WTC11 (cell line): ENCODE measurements around the gene GLA. TPM values are rescaled to one million over a fixed set of nuclear protein-coding genes. Genes with fewer than 3 reads are reported as not detected.
A peak's percentile ranks its signal among the peaks of the same experiment; 100 is the strongest.

ENCODE experiments used
- ATAC-seq: fragments of 200-7000 bp; cut with Tn5 transposase; 2 replicates; pipeline ENCODE4 v1.10.0; 2021; ENCODE audit warnings: mild to moderate bottlenecking, moderate library complexity
- CTCF ChIA-PET: fragments of 300-600 bp; sonication (Branson Sonifier 250); formaldehyde crosslinking; loops from one replicate; lab custom pipeline; 2021; ENCODE audit warnings: antibody characterized with exemption; lab: Charles Lee
- POLR2A ChIA-PET: fragments of 350-600 bp; sonication (Branson Sonifier 250); formaldehyde crosslinking; loops from one replicate; lab custom pipeline; 2021; ENCODE audit warnings: antibody characterized with exemption; lab: Charles Lee
- DNase-seq: peaks from one replicate; pipeline ENCODE4 v3.0.0; 2021; ENCODE audit warnings: low spot score
- H3K27ac Mint-ChIP-seq: 2 replicates; pipeline ENCODE4 v1.8.0; 2021; ENCODE audit warnings: mixed read lengths
- H3K27me3 Mint-ChIP-seq: 2 replicates; pipeline ENCODE4 v1.8.0; 2021; ENCODE audit warnings: low read depth, mild to moderate bottlenecking, moderate library complexity, mixed read lengths
- H3K36me3 Mint-ChIP-seq: 2 replicates; pipeline ENCODE4 v1.8.0; 2021; ENCODE audit warnings: mixed read lengths
- H3K4me1 Mint-ChIP-seq: 2 replicates; pipeline ENCODE4 v1.8.0; 2022; ENCODE audit warnings: mixed read lengths
- H3K4me3 Mint-ChIP-seq: 2 replicates; pipeline ENCODE4 v1.8.0; 2021; ENCODE audit warnings: mild to moderate bottlenecking, moderate library complexity, mixed read lengths
- H3K9me3 Mint-ChIP-seq: 2 replicates; pipeline ENCODE4 v1.8.0; 2021; ENCODE audit warnings: mixed read lengths
- ETV6 ChIP-seq: sonication (generic); formaldehyde crosslinking; IDR thresholded peaks from 2 replicates; pipeline ENCODE4 v1.8.1; 2022; ENCODE audit warnings: mild to moderate bottlenecking, missing genetic modification reagents
- MXD4 ChIP-seq: fragments of 250-450 bp; sonication (Bioruptor Pico); IDR thresholded peaks from 2 replicates; pipeline ENCODE4 v1.8.0; 2021; ENCODE audit warnings: mild to moderate bottlenecking, moderate library complexity, borderline replicate concordance
- NFYB ChIP-seq: sonication (generic); formaldehyde crosslinking; conservative IDR thresholded peaks from 2 replicates; pipeline ENCODE4 v1.8.0; 2022; ENCODE audit warnings: low read depth, missing genetic modification reagents
- NR1H2 ChIP-seq: sonication (generic); formaldehyde crosslinking; IDR thresholded peaks from 2 replicates; pipeline ENCODE4 v1.9.0; 2021; ENCODE audit warnings: mild to moderate bottlenecking, moderate library complexity, missing genetic modification reagents
- PRRX2 ChIP-seq: fragments of 250-450 bp; sonication (Bioruptor Pico); IDR thresholded peaks from 2 replicates; pipeline ENCODE4 v1.8.0; 2021; ENCODE audit warnings: mild to moderate bottlenecking
- RORB ChIP-seq: fragments of 250-450 bp; sonication (Bioruptor Pico); IDR thresholded peaks from 2 replicates; pipeline ENCODE4 v1.9.0; 2021; ENCODE audit warnings: mild to moderate bottlenecking
- ZNF263 ChIP-seq: sonication (generic); formaldehyde crosslinking; IDR thresholded peaks from 2 replicates; pipeline ENCODE4 v1.8.1; 2022; ENCODE audit warnings: low read depth, mild to moderate bottlenecking, moderate library complexity, missing genetic modification reagents
- total RNA-seq: library from RNA; stranded (reverse); gene quantifications from 3 replicates; pipeline ENCODE4 v1.2.3, GENCODE V29; 2021
- TF ChIP-seq, protein P1 (sequence below): fragments of 200-600 bp; IDR thresholded peaks from 2 replicates; pipeline ENCODE4 v1.8.0; 2022; ENCODE audit warnings: antibody characterized with exemption
- TF ChIP-seq, protein P2 (sequence below): fragments of 250-450 bp; sonication (Bioruptor Pico); conservative IDR thresholded peaks from 2 replicates; pipeline ENCODE4 v1.9.0; 2021; ENCODE audit warnings: mild to moderate bottlenecking
- TF ChIP-seq, protein P3 (sequence below): sonication (generic); formaldehyde crosslinking; IDR thresholded peaks from 2 replicates; pipeline ENCODE4 v1.8.0; 2022; ENCODE audit warnings: mild to moderate bottlenecking, missing genetic modification reagents
- TF ChIP-seq, protein P4 (sequence below): sonication (generic); formaldehyde crosslinking; IDR thresholded peaks from 2 replicates; pipeline ENCODE4 v1.8.1; 2023; ENCODE audit warnings: mild to moderate bottlenecking, missing genetic modification reagents, moderate library complexity
- TF ChIP-seq, protein P5 (sequence below): sonication (generic); formaldehyde crosslinking; IDR thresholded peaks from 2 replicates; pipeline ENCODE4 v1.8.1; 2023; ENCODE audit warnings: mild to moderate bottlenecking, missing genetic modification reagents
- TF ChIP-seq, protein P6 (sequence below): fragments of 250-450 bp; sonication (Bioruptor Pico); IDR thresholded peaks from 2 replicates; pipeline ENCODE4 v1.9.0; 2021; ENCODE audit warnings: mild to moderate bottlenecking

GLA gene
- total RNA-seq, 1 experiment from 2014 or later, result 44.9 TPM

DNA sequence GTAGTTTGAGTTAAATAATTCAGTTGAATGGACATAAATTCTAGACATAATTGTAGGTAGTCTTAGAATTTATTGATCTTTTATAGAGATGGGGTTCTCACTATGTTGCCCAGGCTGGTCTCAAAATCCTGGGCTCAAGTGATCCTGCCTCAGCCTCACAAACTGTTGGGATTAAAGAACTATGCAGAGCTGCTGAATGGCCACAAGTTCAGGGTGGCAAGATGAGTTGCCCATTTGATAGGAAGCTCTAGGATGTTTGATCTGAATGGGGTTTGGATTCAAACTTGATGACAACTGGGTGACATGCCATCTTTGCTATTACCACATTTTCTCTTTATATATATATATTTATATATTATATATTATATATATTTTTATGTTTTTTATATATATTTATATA is 13.4 kb downstream of the GLA start:
- DNase-seq (no peak), ATAC-seq (no peak)
- Mint-ChIP-seq H3K9me3 (no peaks in the 10 kb centered on the region), H3K36me3 (peaks cover 46% of the 10 kb centered on the region), H3K27me3 (no peaks in the 10 kb centered on the region), H3K4me1 (peaks cover 14% of the 10 kb centered on the region), H3K27ac (no peak overlapping the region), H3K4me3 (no peak overlapping the region)
- POLR2A ChIA-PET, result no interaction called here
- CTCF ChIA-PET, result no interaction called here
- no peak for TF ChIP-seq NFYB
- TF ChIP-seq ZNF263 (CRISPR knock-in tag), result no peak
- TF ChIP-seq, protein P1, sequence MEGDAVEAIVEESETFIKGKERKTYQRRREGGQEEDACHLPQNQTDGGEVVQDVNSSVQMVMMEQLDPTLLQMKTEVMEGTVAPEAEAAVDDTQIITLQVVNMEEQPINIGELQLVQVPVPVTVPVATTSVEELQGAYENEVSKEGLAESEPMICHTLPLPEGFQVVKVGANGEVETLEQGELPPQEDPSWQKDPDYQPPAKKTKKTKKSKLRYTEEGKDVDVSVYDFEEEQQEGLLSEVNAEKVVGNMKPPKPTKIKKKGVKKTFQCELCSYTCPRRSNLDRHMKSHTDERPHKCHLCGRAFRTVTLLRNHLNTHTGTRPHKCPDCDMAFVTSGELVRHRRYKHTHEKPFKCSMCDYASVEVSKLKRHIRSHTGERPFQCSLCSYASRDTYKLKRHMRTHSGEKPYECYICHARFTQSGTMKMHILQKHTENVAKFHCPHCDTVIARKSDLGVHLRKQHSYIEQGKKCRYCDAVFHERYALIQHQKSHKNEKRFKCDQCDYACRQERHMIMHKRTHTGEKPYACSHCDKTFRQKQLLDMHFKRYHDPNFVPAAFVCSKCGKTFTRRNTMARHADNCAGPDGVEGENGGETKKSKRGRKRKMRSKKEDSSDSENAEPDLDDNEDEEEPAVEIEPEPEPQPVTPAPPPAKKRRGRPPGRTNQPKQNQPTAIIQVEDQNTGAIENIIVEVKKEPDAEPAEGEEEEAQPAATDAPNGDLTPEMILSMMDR, result no peak
- TF ChIP-seq, protein P2, sequence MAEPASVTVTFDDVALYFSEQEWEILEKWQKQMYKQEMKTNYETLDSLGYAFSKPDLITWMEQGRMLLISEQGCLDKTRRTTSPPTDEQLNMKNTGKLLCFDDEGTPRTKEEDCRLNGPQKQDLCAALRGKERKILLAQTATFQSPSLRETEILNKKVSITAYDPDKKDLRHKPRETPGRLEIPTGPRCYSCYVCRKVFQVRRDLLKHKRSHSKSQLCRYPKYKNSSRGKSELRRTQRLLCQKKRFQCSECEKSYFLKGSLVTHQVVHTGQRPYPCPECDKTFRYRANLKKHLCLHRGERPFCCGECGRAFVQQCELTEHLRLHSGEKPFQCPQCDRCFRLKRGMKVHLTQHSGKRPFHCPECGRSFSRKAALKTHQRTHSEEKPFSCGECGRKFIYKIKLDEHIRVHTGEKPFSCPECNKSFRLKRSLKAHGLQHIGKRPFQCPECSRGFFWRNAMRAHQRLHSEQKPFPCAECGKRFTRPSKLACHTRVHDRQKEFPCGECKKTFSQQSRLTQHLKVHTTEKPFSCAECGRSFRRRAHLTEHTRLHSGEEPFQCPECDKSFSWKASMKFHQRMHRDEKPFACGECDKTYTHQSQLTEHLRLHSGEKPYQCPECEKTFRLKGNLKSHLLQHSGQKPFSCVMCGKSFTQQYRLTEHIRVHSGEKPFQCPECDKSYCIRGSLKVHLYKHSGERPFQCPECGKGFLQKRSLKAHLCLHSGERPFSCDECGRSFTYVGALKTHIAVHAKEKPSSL (CRISPR knock-in tag), result no peak

DNA sequence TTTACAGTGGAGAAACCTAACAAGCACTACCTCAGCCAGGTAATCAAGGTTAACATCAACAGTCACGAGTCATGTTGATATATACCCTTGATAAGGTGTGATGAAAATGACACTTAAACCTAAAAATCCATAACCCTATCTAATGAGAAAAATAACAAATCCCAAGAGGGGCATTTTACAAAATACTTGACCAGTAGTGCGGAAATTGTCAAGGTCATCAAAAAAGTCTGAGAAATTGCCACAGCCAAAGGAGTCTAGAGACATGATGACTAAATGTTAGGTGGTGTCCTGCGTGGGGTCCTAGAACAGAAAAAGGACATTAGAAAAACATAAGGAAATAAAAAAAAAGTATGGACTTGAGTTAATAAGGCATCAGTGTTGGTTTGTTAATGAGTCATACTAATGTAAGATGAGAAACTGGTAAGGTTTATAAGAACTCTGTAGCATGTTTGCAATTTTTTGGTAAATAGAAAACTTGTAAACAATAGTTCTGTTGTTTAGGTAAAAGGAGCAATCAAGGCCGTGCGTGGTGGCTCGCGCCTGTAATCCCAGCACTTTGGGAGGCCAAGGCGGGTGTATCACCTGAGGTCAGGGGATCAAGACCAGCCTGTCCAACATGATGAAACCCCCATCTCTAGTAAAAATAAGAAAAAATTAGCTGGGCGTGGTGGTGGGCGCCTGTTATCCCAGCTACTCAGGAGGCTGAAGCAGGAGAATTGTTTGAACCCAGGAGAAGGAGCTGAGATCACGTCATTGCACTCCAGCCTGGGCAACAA is 14.0 kb downstream of the GLA start:
- ATAC-seq, result no peak
- peak overlapping the region; percentile 91 for H3K27ac Mint-ChIP-seq
- no peaks in the 10 kb centered on the region for H3K9me3 Mint-ChIP-seq
- H3K27me3 Mint-ChIP-seq, result no peaks in the 10 kb centered on the region
- ChIA-PET POLR2A (no interaction called here), CTCF (no interaction called here)
- H3K4me1 Mint-ChIP-seq, result peaks cover 14% of the 10 kb centered on the region
- TF ChIP-seq, protein P3, sequence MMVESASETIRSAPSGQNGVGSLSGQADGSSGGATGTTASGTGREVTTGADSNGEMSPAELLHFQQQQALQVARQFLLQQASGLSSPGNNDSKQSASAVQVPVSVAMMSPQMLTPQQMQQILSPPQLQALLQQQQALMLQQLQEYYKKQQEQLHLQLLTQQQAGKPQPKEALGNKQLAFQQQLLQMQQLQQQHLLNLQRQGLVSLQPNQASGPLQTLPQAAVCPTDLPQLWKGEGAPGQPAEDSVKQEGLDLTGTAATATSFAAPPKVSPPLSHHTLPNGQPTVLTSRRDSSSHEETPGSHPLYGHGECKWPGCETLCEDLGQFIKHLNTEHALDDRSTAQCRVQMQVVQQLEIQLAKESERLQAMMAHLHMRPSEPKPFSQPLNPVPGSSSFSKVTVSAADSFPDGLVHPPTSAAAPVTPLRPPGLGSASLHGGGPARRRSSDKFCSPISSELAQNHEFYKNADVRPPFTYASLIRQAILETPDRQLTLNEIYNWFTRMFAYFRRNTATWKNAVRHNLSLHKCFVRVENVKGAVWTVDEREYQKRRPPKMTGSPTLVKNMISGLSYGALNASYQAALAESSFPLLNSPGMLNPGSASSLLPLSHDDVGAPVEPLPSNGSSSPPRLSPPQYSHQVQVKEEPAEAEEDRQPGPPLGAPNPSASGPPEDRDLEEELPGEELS (CRISPR knock-in tag), result no peak
- TF ChIP-seq, protein P2 (CRISPR knock-in tag), result peak; percentile 44; the same call in 1 of the 2 replicates
- TF ChIP-seq RORB (CRISPR knock-in tag) (no peak), MXD4 (CRISPR knock-in tag) (no peak), NFYB (no peak)
- TF ChIP-seq, protein P4, sequence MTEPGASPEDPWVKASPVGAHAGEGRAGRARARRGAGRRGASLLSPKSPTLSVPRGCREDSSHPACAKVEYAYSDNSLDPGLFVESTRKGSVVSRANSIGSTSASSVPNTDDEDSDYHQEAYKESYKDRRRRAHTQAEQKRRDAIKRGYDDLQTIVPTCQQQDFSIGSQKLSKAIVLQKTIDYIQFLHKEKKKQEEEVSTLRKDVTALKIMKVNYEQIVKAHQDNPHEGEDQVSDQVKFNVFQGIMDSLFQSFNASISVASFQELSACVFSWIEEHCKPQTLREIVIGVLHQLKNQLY (CRISPR knock-in tag), result no peak
- TF ChIP-seq, all 79 proteins: peak for 1
- peaks cover 45% of the 10 kb centered on the region for H3K36me3 Mint-ChIP-seq
- no peak for DNase-seq
- peak overlapping the region; percentile 92 for H3K4me3 Mint-ChIP-seq

DNA sequence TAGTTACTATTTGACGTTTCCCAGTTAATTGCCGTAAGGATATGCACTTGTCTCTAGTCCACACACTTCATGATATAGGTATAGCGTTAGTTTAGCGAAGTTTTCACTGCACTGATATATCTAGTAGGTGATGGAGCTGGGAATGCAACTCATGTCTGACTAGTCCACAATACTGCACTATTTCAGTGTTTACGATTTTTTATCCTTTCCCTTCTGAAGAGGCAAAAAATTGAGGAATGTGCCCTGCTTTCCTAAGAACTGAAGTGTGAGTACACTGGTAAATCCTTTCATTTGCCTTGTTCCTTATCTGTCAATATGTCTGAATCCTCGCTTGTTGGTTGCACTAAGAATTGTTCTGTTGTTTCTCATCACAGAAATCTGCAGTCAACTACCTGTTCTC is 15.9 kb downstream of the GLA start:
- CTCF ChIA-PET, result no interaction called here
- POLR2A ChIA-PET, result no interaction called here
- Mint-ChIP-seq H3K27me3 (no peaks in the 10 kb centered on the region), H3K36me3 (peaks cover 45% of the 10 kb centered on the region), H3K4me1 (peaks cover 14% of the 10 kb centered on the region), H3K27ac (peak overlapping the region; percentile 97), H3K4me3 (peak overlapping the region; percentile 92), H3K9me3 (no peaks in the 10 kb centered on the region)
- no peak for DNase-seq
- ATAC-seq, result no peak
- TF ChIP-seq NR1H2 (CRISPR knock-in tag) (no peak), MXD4 (CRISPR knock-in tag) (no peak), PRRX2 (CRISPR knock-in tag) (no peak), ETV6 (CRISPR knock-in tag) (no peak)
- TF ChIP-seq, protein P3 (CRISPR knock-in tag), result no peak
- TF ChIP-seq, protein P5, sequence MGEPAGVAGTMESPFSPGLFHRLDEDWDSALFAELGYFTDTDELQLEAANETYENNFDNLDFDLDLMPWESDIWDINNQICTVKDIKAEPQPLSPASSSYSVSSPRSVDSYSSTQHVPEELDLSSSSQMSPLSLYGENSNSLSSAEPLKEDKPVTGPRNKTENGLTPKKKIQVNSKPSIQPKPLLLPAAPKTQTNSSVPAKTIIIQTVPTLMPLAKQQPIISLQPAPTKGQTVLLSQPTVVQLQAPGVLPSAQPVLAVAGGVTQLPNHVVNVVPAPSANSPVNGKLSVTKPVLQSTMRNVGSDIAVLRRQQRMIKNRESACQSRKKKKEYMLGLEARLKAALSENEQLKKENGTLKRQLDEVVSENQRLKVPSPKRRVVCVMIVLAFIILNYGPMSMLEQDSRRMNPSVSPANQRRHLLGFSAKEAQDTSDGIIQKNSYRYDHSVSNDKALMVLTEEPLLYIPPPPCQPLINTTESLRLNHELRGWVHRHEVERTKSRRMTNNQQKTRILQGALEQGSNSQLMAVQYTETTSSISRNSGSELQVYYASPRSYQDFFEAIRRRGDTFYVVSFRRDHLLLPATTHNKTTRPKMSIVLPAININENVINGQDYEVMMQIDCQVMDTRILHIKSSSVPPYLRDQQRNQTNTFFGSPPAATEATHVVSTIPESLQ (CRISPR knock-in tag), result no peak
- TF ChIP-seq, protein P6, sequence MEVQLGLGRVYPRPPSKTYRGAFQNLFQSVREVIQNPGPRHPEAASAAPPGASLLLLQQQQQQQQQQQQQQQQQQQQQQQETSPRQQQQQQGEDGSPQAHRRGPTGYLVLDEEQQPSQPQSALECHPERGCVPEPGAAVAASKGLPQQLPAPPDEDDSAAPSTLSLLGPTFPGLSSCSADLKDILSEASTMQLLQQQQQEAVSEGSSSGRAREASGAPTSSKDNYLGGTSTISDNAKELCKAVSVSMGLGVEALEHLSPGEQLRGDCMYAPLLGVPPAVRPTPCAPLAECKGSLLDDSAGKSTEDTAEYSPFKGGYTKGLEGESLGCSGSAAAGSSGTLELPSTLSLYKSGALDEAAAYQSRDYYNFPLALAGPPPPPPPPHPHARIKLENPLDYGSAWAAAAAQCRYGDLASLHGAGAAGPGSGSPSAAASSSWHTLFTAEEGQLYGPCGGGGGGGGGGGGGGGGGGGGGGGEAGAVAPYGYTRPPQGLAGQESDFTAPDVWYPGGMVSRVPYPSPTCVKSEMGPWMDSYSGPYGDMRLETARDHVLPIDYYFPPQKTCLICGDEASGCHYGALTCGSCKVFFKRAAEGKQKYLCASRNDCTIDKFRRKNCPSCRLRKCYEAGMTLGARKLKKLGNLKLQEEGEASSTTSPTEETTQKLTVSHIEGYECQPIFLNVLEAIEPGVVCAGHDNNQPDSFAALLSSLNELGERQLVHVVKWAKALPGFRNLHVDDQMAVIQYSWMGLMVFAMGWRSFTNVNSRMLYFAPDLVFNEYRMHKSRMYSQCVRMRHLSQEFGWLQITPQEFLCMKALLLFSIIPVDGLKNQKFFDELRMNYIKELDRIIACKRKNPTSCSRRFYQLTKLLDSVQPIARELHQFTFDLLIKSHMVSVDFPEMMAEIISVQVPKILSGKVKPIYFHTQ (CRISPR knock-in tag), result no peak
